Spinal cord (tissue), 10 donors: ENCODE data around the gene PXYLP1. TPM values are rescaled to one million over a fixed set of nuclear protein-coding genes. Genes with fewer than 3 reads are reported as not detected.

Source experiments
- DNase-seq, 6 donors: peaks; one replicate each; pipeline versions ENCODE4 v3.0.0 to v3.0.0-alpha.2; 2013 to 2015; ENCODE audit warnings: low spot score in 6 of 6, low read depth in 4 of 6
- H3K27ac ChIP-seq: one replicate; pipeline ENCODE4 v1.5.1; 2013; ENCODE audit warnings: low read depth, low read length, control low read depth
- H3K27me3 ChIP-seq: one replicate; pipeline ENCODE4 v1.6.1; 2013; ENCODE audit warnings: low read length; ENCODE audit not compliant: control insufficient read depth, insufficient read depth
- H3K36me3 ChIP-seq: one replicate; pipeline ENCODE4 v1.6.1; 2013; ENCODE audit warnings: low read length; ENCODE audit not compliant: control insufficient read depth, insufficient read depth
- H3K4me1 ChIP-seq: one replicate; pipeline ENCODE4 v1.6.1; 2013; ENCODE audit warnings: low read length; ENCODE audit not compliant: control insufficient read depth, insufficient read depth
- H3K4me3 ChIP-seq: one replicate; pipeline ENCODE4 v1.5.1; 2013; ENCODE audit warnings: low read depth, low read length, control low read depth
- H3K9me3 ChIP-seq: one replicate; pipeline ENCODE4 v1.6.1; 2013; ENCODE audit warnings: low read length; ENCODE audit not compliant: control insufficient read depth, insufficient read depth
- WGBS: methylation state at CpG from one replicate; pipeline ENCODE4 v1.1.5; 2013; ENCODE audit warnings: missing lambda C conversion rate; ENCODE audit not compliant: insufficient coverage; 5-methylcytosine and 5-hydroxymethylcytosine counted together
- polyA plus RNA-seq, 2 donors: library from polyadenylated mRNA; unstranded; fragments of 120-200 nt; gene quantifications; one replicate each; pipeline ENCODE4 v1.2.1, GENCODE V29; 2013; ENCODE audit not compliant: insufficient read length in 2 of 2
- total RNA-seq, 2 donors: library from RNA; depleted of rRNA in 1 of 2; stranded (reverse); fragments of 120-200 nt in 1 of 2; fragments of >200 nt in 1 of 2; gene quantifications; one replicate each; pipeline versions ENCODE4 v1.2.3 to v1.2.4, GENCODE V29; 2013 to 2014
- donor health status: healthy.

The PXYLP1 gene
- total and polyA plus RNA-seq, 4 donors: 33.2 to 48.6 (median 42.1) TPM

- DNase-seq: no peak
- H3K4me3 ChIP-seq: no peak overlapping the region
- peaks cover 39% of the 10 kb centered on the region for H3K4me1 ChIP-seq
- no peaks in the 10 kb centered on the region for H3K27me3 ChIP-seq
- no peak overlapping the region for H3K27ac ChIP-seq
- no CpG with 5 or more reads among the region's 1 CpG for WGBS
- no peaks in the 10 kb centered on the region for H3K9me3 ChIP-seq
- H3K36me3 ChIP-seq: peaks cover 10% of the 10 kb centered on the region
Measured at GRCh38 chr3:141236361-141236760, 4.7 kb downstream of the PXYLP1 start.

- peaks cover 40% of the 10 kb centered on the region for H3K4me1 ChIP-seq
Measured at GRCh38 chr3:141237701-141238521, 6.3 kb downstream of the PXYLP1 start.

GRCh38 chr3:141239511-141240281 lies 8.1 kb downstream of the PXYLP1 start:
- Histone ChIP-seq H3K4me1 (peaks cover 29% of the 10 kb centered on the region), H3K4me3 (no peak overlapping the region), H3K9me3 (no peaks in the 10 kb centered on the region), H3K27me3 (no peaks in the 10 kb centered on the region), H3K36me3 (peaks cover 10% of the 10 kb centered on the region), H3K27ac (no peak overlapping the region)
- 68% methylated on average over 3 of the region's 5 CpGs for WGBS
- DNase-seq: peak in 2 of 6 donors; percentile 67 to 72

More at GRCh38 chr3:141237701-141238521, 6.3 kb downstream of the PXYLP1 start:
- peak overlapping the region; percentile 25 for H3K27ac ChIP-seq
- WGBS: 48% methylated on average over 14 of the region's 14 CpGs
- DNase-seq: peak in 3 of 6 donors; percentile 26 to 92 (median 81)
- H3K36me3 ChIP-seq: peaks cover 10% of the 10 kb centered on the region
- H3K9me3 ChIP-seq: no peaks in the 10 kb centered on the region
- no peaks in the 10 kb centered on the region for H3K27me3 ChIP-seq
- no peak overlapping the region for H3K4me3 ChIP-seq

GRCh38 chr3:141240286-141240685 lies 8.7 kb downstream of the PXYLP1 start:
- no peak for DNase-seq
- peaks cover 10% of the 10 kb centered on the region for H3K36me3 ChIP-seq
- WGBS: no CpG with 5 or more reads among the region's 1 CpG
- no peaks in the 10 kb centered on the region for H3K27me3 ChIP-seq
- no peaks in the 10 kb centered on the region for H3K9me3 ChIP-seq
- H3K27ac ChIP-seq: no peak overlapping the region
- H3K4me3 ChIP-seq: no peak overlapping the region
- peaks cover 29% of the 10 kb centered on the region for H3K4me1 ChIP-seq

GRCh38 chr3:141240687-141241615 lies 9.3 kb downstream of the PXYLP1 start:
- Histone ChIP-seq H3K4me1 (peaks cover 29% of the 10 kb centered on the region), H3K27ac (no peak overlapping the region), H3K4me3 (no peak overlapping the region), H3K36me3 (peaks cover 3% of the 10 kb centered on the region), H3K9me3 (no peaks in the 10 kb centered on the region), H3K27me3 (no peaks in the 10 kb centered on the region)
- no peak for DNase-seq
- 45% methylated on average over 2 of the region's 5 CpGs for whole genome bisulfite sequencing

GRCh38 chr3:141241616-141242376 lies 10.2 kb downstream of the PXYLP1 start:
- no peaks in the 10 kb centered on the region for H3K27me3 ChIP-seq
- DNase-seq: peak in 3 of 6 donors; percentile 40 to 90 (median 47)
- peak overlapping the region; percentile 19 for H3K27ac ChIP-seq
- 55% methylated on average over 12 of the region's 12 CpGs for WGBS
- peaks cover 29% of the 10 kb centered on the region for H3K4me1 ChIP-seq
- H3K4me3 ChIP-seq: no peak overlapping the region
- peaks cover 2% of the 10 kb centered on the region for H3K36me3 ChIP-seq
- H3K9me3 ChIP-seq: no peaks in the 10 kb centered on the region

GRCh38 chr3:141242377-141243092 lies 10.9 kb downstream of the PXYLP1 start:
- no peak overlapping the region for H3K4me3 ChIP-seq
- no peaks in the 10 kb centered on the region for H3K9me3 ChIP-seq
- H3K36me3 ChIP-seq: peaks cover 2% of the 10 kb centered on the region
- H3K27me3 ChIP-seq: no peaks in the 10 kb centered on the region
- DNase-seq: no peak
- H3K27ac ChIP-seq: no peak overlapping the region
- 71% methylated on average over 3 of the region's 5 CpGs for WGBS
- peaks cover 29% of the 10 kb centered on the region for H3K4me1 ChIP-seq

GRCh38 chr3:141243271-141243707 lies 11.7 kb downstream of the PXYLP1 start:
- H3K9me3 ChIP-seq: no peaks in the 10 kb centered on the region
- no peaks in the 10 kb centered on the region for H3K27me3 ChIP-seq
- no peaks in the 10 kb centered on the region for H3K36me3 ChIP-seq
- no peak overlapping the region for H3K27ac ChIP-seq
- 83% methylated on average over 8 of the region's 11 CpGs for WGBS
- peaks cover 24% of the 10 kb centered on the region for H3K4me1 ChIP-seq
- H3K4me3 ChIP-seq: no peak overlapping the region
- DNase-seq: no peak
